ENCODE results near the gene DAP.

- TF ChIP-seq, protein P1, sequence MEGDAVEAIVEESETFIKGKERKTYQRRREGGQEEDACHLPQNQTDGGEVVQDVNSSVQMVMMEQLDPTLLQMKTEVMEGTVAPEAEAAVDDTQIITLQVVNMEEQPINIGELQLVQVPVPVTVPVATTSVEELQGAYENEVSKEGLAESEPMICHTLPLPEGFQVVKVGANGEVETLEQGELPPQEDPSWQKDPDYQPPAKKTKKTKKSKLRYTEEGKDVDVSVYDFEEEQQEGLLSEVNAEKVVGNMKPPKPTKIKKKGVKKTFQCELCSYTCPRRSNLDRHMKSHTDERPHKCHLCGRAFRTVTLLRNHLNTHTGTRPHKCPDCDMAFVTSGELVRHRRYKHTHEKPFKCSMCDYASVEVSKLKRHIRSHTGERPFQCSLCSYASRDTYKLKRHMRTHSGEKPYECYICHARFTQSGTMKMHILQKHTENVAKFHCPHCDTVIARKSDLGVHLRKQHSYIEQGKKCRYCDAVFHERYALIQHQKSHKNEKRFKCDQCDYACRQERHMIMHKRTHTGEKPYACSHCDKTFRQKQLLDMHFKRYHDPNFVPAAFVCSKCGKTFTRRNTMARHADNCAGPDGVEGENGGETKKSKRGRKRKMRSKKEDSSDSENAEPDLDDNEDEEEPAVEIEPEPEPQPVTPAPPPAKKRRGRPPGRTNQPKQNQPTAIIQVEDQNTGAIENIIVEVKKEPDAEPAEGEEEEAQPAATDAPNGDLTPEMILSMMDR (IDR thresholded peaks at IDR 0.05; ENCODE audit: low read depth, low read length, missing input control): no peak
- no peak for TF ChIP-seq MAX (IDR thresholded peaks at IDR 0.05)
- TF ChIP-seq ZBTB33 (IDR thresholded peaks at IDR 0.05): no peak
- no peak for TF ChIP-seq JUND (IDR thresholded peaks at IDR 0.05)
- TF ChIP-seq REST (IDR thresholded peaks at IDR 0.05): no peak
- no peak for TF ChIP-seq YY1 (IDR thresholded peaks at IDR 0.05)
- TF ChIP-seq TAF1 (conservative IDR thresholded peaks at IDR 0.05): no peak
- TF ChIP-seq RAD21 (IDR thresholded peaks at IDR 0.05): no peak
- TF ChIP-seq HNF4A (conservative IDR thresholded peaks at IDR 0.05): no peak
- TF ChIP-seq, protein P2, sequence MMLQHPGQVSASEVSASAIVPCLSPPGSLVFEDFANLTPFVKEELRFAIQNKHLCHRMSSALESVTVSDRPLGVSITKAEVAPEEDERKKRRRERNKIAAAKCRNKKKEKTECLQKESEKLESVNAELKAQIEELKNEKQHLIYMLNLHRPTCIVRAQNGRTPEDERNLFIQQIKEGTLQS (IDR thresholded peaks at IDR 0.05): no peak
- TF ChIP-seq SP1 (IDR thresholded peaks at IDR 0.05): no peak
- no peak for TF ChIP-seq GABPA (IDR thresholded peaks at IDR 0.05 in 1 of 2, conservative IDR thresholded peaks at IDR 0.05 in 1 of 2)
These were observed 79.0 kb downstream of the DAP start for GRCh38 chr5:10681731-10682679.
